HepG2 (cell line): ENCODE measurements around the gene CHKA. TPM values are rescaled to one million over a fixed set of nuclear protein-coding genes. Genes with fewer than 3 reads are reported as not detected.

Source experiments
- ARID5B ChIP-seq: IDR thresholded peaks from 2 replicates; pipeline ENCODE4 v1.4.0; 2020; ENCODE audit warnings: mild to moderate bottlenecking, missing genetic modification reagents
- NR2F6 ChIP-seq, 2 experiments: IDR thresholded peaks; 2 replicates each; pipeline ENCODE4 v1.6.1; 2016; ENCODE audit warnings: antibody characterized with exemption in 1 of 2, mild to moderate bottlenecking in 1 of 2
- PHF5A ChIP-seq: IDR thresholded peaks from one replicate; pipeline ENCODE4 v1.6.1; 2018; ENCODE audit warnings: low read depth, missing genetic modification reagents; ENCODE audit not compliant: unreplicated experiment
- POLR2A ChIP-seq, 2 experiments: IDR thresholded peaks; 2 replicates each; pipeline ENCODE4 v1.6.1; 2011; ENCODE audit warnings: low read depth in 2 of 2, low read length in 2 of 2, mild to moderate bottlenecking in 1 of 2, moderate library complexity in 1 of 2; ENCODE audit not compliant: insufficient read depth in 1 of 2
- SIX4 ChIP-seq: sonication (generic); formaldehyde crosslinking; IDR thresholded peaks from 2 replicates; pipeline ENCODE4 v1.4.0; 2020; ENCODE audit warnings: missing genetic modification reagents
- SP4 ChIP-seq: sonication (generic); formaldehyde crosslinking; IDR thresholded peaks from 2 replicates; pipeline ENCODE4 v1.8.1; 2023; ENCODE audit warnings: mild to moderate bottlenecking, missing genetic modification reagents
- ZFYVE20 ChIP-seq: sonication (generic); formaldehyde crosslinking; IDR thresholded peaks from 2 replicates; pipeline ENCODE4 v1.8.0; 2023; ENCODE audit warnings: low read depth, mild to moderate bottlenecking, moderate library complexity, missing genetic modification reagents, borderline replicate concordance
- ZNF530 ChIP-seq: sonication (generic); formaldehyde crosslinking; IDR thresholded peaks from 2 replicates; pipeline ENCODE4 v1.5.0; 2020; ENCODE audit warnings: low read depth, mild to moderate bottlenecking, missing genetic modification reagents
- ZNF605 ChIP-seq: sonication (generic); formaldehyde crosslinking; IDR thresholded peaks from 2 replicates; pipeline ENCODE4 v1.8.0; 2022; ENCODE audit warnings: mild to moderate bottlenecking, missing genetic modification reagents
- ZNF710 ChIP-seq: sonication (generic); formaldehyde crosslinking; IDR thresholded peaks from 2 replicates; pipeline ENCODE4 v1.5.0; 2020; ENCODE audit warnings: mild to moderate bottlenecking, missing genetic modification reagents, borderline replicate concordance
- ZNF740 ChIP-seq: sonication (generic); formaldehyde crosslinking; IDR thresholded peaks from 2 replicates; pipeline ENCODE4 v1.4.0; 2020; ENCODE audit warnings: missing genetic modification reagents
- ZSCAN29 ChIP-seq: sonication (generic); formaldehyde crosslinking; conservative IDR thresholded peaks from 2 replicates; pipeline ENCODE4 v1.4.0; 2020; ENCODE audit warnings: mild to moderate bottlenecking, missing genetic modification reagents
- ZSCAN9 ChIP-seq: IDR thresholded peaks from 2 replicates; pipeline ENCODE4 v1.6.1; 2016; ENCODE audit warnings: borderline replicate concordance
- polyA plus RNA-seq, 8 experiments: library from polyadenylated mRNA; depleted of rRNA in 3 of 8; stranded (reverse) in 7 of 8; unstranded in 1 of 8; fragments of >200 nt; fragmentation: Illumina TruSeq in 4 of 8; extraction: Trizol in 4 of 8; gene quantifications; 2 replicates each; pipeline versions ENCODE4 v1.2.1 to v1.2.3, GENCODE V29; 2011 to 2016; ENCODE audit warnings: low read depth in 4 of 8, missing spikeins in 1 of 8, mixed read lengths in 1 of 8; ENCODE audit not compliant: insufficient read depth in 1 of 8
- total RNA-seq, 5 experiments: library from RNA; depleted of rRNA; stranded (reverse); fragments of >200 nt; fragmentation: Illumina TruSeq; extraction: Trizol; gene quantifications; 2 replicates each; pipeline ENCODE4 v1.2.3, GENCODE V29; 2016; ENCODE audit warnings: low read depth in 1 of 5
- TF ChIP-seq, protein P1 (sequence below): sonication (generic); formaldehyde crosslinking; IDR thresholded peaks from 2 replicates; pipeline ENCODE4 v1.4.0; 2020; ENCODE audit warnings: missing genetic modification reagents
- TF ChIP-seq, protein P2 (sequence below): sonication (generic); formaldehyde crosslinking; IDR thresholded peaks from 2 replicates; pipeline ENCODE4 v1.9.0; 2021; ENCODE audit warnings: missing genetic modification reagents, borderline replicate concordance
- TF ChIP-seq, protein P3 (sequence below): sonication (generic); formaldehyde crosslinking; IDR thresholded peaks from 2 replicates; pipeline ENCODE4 v1.4.0; 2020; ENCODE audit warnings: missing genetic modification reagents, low read depth, mild to moderate bottlenecking, borderline replicate concordance
- TF ChIP-seq, protein P4 (sequence below): sonication (generic); formaldehyde crosslinking; IDR thresholded peaks from 2 replicates; pipeline ENCODE4 v1.8.1; 2023; ENCODE audit warnings: mild to moderate bottlenecking, missing genetic modification reagents, borderline replicate concordance
- TF ChIP-seq, protein P5 (sequence below): sonication (generic); formaldehyde crosslinking; IDR thresholded peaks from 2 replicates; pipeline ENCODE4 v1.5.1; 2020; ENCODE audit warnings: missing genetic modification reagents, mild to moderate bottlenecking, borderline replicate concordance

Gene CHKA
- total and polyA plus RNA-seq, 2 of the 13 experiments (the other 11 are each of a cell fraction or from before 2014, with no cell fraction given) = 71.6 to 92.7 TPM

GRCh38 chr11:68021167-68021787 lies 99.9 kb downstream of the CHKA start (continued):
- TF ChIP-seq, protein P1, sequence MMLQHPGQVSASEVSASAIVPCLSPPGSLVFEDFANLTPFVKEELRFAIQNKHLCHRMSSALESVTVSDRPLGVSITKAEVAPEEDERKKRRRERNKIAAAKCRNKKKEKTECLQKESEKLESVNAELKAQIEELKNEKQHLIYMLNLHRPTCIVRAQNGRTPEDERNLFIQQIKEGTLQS = no peak
- TF ChIP-seq ZNF530 (CRISPR knock-in tag) = no peak
- no peak for TF ChIP-seq PHF5A (CRISPR knock-in tag)
- TF ChIP-seq POLR2A (IDR thresholded peaks at IDR 0.05; ENCODE audit: insufficient read depth in 1 of 2, low read depth in 2 of 2, low read length in 2 of 2) = no peak
- TF ChIP-seq, protein P2, sequence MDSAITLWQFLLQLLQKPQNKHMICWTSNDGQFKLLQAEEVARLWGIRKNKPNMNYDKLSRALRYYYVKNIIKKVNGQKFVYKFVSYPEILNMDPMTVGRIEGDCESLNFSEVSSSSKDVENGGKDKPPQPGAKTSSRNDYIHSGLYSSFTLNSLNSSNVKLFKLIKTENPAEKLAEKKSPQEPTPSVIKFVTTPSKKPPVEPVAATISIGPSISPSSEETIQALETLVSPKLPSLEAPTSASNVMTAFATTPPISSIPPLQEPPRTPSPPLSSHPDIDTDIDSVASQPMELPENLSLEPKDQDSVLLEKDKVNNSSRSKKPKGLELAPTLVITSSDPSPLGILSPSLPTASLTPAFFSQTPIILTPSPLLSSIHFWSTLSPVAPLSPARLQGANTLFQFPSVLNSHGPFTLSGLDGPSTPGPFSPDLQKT (CRISPR knock-in tag) = no peak
- TF ChIP-seq ZSCAN29 (CRISPR knock-in tag) = no peak
- no peak for TF ChIP-seq SP4 (CRISPR knock-in tag)
- TF ChIP-seq, protein P3, sequence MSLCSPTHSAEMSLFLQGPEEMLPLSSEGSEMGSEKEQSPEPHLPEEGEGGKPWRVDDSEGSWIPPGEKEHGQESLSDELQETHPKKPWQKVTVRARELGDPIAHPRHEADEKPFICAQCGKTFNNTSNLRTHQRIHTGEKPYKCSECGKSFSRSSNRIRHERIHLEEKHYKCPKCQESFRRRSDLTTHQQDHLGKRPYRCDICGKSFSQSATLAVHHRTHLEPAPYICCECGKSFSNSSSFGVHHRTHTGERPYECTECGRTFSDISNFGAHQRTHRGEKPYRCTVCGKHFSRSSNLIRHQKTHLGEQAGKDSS (CRISPR knock-in tag) = peak; percentile 39; the same call in 1 of the 2 replicates
- TF ChIP-seq ZNF740 (CRISPR knock-in tag) = no peak
- peak; percentile 55; the same call in 1 of the 2 replicates for TF ChIP-seq ZNF710 (CRISPR knock-in tag)
- no peak for TF ChIP-seq ZSCAN9 (CRISPR knock-in tag)
- TF ChIP-seq SIX4 = no peak
- TF ChIP-seq, protein P4, sequence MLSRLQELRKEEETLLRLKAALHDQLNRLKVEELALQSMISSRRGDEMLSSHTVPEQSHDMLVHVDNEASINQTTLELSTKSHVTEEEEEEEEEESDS (CRISPR knock-in tag) = no peak
- TF ChIP-seq NR2F6 (IDR thresholded peaks at IDR 0.05) = 0 out of 2 replicates have a peak, but pooled peaks have one; percentile 3
- TF ChIP-seq NR2F6 (CRISPR knock-in tag; IDR thresholded peaks at IDR 0.05) = no peak; the same call in 1 of the 2 replicates
- TF ChIP-seq, protein P5, sequence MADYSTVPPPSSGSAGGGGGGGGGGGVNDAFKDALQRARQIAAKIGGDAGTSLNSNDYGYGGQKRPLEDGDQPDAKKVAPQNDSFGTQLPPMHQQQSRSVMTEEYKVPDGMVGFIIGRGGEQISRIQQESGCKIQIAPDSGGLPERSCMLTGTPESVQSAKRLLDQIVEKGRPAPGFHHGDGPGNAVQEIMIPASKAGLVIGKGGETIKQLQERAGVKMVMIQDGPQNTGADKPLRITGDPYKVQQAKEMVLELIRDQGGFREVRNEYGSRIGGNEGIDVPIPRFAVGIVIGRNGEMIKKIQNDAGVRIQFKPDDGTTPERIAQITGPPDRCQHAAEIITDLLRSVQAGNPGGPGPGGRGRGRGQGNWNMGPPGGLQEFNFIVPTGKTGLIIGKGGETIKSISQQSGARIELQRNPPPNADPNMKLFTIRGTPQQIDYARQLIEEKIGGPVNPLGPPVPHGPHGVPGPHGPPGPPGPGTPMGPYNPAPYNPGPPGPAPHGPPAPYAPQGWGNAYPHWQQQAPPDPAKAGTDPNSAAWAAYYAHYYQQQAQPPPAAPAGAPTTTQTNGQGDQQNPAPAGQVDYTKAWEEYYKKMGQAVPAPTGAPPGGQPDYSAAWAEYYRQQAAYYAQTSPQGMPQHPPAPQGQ (CRISPR knock-in tag) = no peak
- TF ChIP-seq ARID5B (CRISPR knock-in tag) = no peak
- no peak for TF ChIP-seq ZFYVE20 (CRISPR knock-in tag)
- no peak for TF ChIP-seq ZNF605 (CRISPR knock-in tag)
